Prostate gland (tissue), 2 donors: ENCODE results near the gene FLVCR2.

Experiments
- CTCF ChIP-seq, 4 experiments: fragments of 200-600 bp in 2 of 4; fragments of 450-650 bp in 2 of 4; sonication (generic) in 2 of 4; IDR thresholded peaks; 1 replicate in 3 of 4; 2 replicates in 1 of 4; pipeline ENCODE4 v1.5.1; 2016 to 2019; ENCODE audit warnings: antibody characterized with exemption in 4 of 4, mild to moderate bottlenecking in 2 of 4, moderate library complexity in 2 of 4
- POLR2A ChIP-seq: fragments of 450-650 bp; IDR thresholded peaks from one replicate; pipeline ENCODE4 v1.6.1; 2016; ENCODE audit warnings: antibody characterized with exemption, mild to moderate bottlenecking
- POLR2AphosphoS5 ChIP-seq: sonication (generic); formaldehyde crosslinking; IDR thresholded peaks from one replicate; pipeline ENCODE4 v1.6.1; 2017; ENCODE audit warnings: antibody characterized with exemption

- TF ChIP-seq CTCF (IDR thresholded peaks at IDR 0.05) (no peak), POLR2A (no peak), POLR2AphosphoS5 (no peak)
Observed at GRCh38 chr14:75551021-75551420, 27.4 kb upstream of the FLVCR2 start.
